NCI-H2227 treated with DMSO at 0.1 percent for 48 hours (cell line): ENCODE results near the gene SSC4D.
"Not testable (repeated sequence)": the region's sequence is repeated elsewhere in the genome, so short reads cannot be mapped to it uniquely, and the experiment has no call there.

Experiments used
- DNase-seq: peaks from one replicate; lab custom pipeline; 2025; lab: John Stamatoyannopoulos, UW

The SSC4D gene

DNA sequence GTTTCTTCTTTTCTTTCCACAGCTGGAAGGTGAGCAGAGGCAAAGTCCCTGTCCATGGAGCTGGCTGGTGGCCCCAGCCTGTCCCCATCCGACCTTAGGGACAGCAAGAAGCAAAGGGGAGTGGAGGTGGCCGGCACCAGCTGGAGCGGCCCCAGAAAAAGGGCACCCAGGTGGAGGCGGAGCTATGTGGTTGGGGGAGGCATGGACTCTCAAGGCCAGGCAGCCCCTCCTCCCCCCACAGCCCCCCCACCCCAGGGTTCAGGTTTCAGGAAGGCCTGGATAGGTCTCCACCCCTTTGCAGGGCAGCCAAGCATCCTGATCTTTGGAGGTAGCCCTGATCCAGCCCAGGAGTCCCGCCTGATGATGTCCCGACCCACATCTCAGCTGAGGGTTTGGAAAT is at the start of gene SSC4D:
TSS of gene SSC4D (minus strand) at position 161 of the 400 bp plus-strand sequence. CDS start 5,258 bp downstream, outside the sequence.
- DNase-seq = no peak

DNA sequence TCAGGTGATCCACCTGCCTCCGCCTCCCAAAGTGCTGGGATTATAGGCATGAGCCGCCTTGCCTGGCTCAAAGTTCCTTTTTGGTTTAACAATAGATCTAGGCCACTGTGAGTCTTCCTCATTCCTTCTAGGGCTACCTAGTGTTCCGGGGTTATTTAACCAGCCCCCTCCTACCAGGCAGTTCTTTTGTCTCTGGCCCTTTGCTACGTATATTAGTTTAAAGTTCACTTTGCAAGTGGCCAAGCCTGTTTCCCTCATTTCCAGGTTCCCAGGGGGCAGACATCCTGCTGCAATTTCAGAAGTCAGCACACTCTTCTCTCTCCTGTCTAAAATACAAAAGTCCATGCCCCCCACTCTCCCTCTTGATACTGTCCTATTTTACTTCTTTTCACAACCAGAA is 49.0 kb upstream of the SSC4D start:
- not testable (repeated sequence) for DNase-seq

DNA sequence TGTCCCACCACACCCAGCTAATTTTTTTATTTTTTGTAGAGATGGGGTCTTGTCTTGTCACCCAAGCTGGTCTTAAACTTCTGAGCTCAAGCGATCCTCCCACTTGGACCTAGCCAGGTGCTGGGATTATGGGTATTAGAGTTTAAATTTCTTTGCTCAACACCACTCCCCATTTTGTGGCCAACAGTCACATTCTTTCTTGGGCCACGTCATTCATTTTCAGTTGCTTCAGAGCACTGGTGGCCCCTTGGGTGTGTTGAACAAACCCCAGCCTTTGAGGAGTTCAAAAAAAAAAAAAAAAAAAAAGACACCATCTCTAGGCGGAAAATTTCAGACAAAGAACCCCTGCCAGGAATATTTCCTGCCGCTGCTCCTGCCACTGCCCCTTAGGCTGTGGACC is 47.5 kb upstream of the SSC4D start:
- DNase-seq = not testable (repeated sequence)

DNA sequence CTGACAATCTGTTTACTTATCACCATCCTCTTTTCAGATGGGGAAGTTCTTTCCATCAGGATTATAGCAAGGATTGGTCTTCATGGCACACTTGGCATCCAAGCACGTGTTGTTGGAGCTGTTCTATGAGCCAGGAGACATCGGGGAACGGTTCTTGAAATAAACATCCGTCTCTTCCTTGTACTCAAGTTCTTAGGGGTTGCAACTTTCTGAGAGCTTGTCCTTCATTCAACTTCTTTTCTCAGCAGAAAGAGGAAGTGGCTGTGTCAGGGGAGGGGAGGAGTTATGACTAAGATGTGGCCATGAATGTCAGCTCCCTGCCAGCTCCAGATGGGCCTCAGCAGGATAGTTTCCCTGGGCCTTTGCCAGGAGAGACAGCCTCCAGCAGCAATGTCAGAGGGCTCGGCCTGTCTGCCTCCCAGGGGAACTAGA is 36.1 kb upstream of the SSC4D start:
- DNase-seq = not testable (repeated sequence)

DNA sequence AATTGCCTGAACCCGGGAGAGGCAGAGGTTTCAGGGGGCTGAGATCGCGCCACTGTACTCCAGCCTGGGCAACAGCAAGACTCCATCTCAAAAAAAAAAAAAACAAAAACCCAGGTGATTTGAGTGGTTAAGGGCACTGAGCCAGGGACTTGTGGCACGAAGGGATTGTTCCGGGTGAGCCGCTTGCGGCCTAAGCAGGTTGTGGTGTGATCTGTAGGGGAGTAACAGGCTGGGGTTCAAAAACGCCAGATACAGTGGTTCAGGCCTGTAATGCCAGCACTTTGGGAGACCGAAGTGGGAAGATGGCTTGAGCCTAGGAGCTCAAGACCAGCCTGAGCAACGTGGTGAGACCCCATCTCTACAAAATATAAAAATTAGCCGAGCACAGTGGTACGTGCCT is 34.3 kb upstream of the SSC4D start:
- DNase-seq = not testable (repeated sequence)

DNA sequence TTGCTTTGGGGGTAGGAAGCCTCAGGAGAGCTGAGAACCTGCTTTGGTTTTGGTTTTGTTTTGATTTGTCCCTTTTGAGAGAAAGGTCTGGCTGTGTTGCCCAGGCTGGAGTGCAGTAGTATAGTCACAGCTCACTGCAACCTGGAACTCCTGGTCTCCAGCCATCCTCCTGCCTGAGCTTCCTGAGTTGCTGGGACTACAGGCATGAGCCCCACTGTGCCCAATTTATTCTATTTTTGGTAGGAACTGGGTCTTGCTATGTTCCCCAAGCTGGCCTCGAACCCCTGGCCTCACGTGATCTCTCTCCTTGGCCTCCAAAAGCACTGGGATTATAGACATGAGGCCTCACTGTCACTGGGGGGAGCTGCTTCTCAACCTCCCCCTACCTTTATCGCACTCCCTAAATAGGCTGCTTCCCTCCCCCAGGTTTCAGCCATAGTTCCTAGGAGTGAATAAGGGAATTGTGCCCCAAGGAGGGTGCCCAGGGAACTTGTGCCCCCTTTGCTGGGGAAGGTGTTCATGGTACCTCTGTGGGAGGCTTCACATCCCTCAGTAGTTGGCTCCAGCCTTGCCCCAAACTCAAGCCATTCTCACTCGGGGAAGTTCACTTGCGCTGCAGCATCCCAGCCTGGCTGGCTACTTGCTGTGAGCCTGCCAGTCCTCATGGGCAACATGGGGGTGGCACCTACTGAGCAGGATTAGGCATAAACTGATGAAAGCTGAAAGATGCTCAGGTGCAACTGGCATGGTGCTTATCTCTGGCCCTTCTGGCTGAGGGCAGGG is 33.4 kb upstream of the SSC4D start:
- DNase-seq = not testable (repeated sequence)

DNA sequence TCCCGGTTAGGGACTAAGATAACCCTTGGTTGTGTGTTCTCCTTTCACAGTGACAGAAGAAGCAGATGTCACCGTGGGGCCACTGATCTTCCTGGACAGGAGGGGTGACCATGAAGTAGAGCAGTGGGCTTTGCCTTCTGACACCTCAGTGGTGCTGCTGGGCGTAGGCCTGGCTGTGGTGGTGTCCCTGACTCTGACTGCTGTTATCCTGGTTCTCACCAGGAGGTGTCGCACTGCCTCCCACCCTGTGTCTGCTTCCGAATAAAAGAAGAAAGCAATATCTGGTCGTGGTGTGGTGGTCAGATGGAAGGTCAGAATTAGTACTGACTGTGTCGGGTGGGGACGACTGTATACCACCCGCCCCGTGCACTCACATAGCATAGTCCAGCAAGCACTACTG is 32.3 kb upstream of the SSC4D start:
- DNase-seq = not testable (repeated sequence)

DNA sequence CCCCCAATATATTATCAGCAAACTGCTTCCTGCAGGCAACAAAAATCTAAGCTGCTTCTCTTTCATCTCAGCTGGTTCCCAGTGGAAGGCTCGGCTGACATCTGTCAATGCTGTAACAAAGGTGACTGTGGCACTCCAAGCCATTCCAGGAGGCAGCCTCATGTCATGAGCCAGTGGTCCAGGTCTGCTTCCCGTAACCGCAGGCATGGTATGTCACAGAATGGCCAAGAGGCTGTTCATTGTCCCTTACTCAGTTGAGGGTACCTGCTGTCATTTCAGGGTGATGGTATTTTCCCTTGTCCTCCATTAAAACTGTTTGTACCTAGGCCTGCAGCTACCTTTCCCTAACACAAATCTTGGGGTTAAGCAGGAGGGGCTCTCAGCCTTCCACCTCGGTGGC is 30.9 kb upstream of the SSC4D start:
- not testable (repeated sequence) for DNase-seq

DNA sequence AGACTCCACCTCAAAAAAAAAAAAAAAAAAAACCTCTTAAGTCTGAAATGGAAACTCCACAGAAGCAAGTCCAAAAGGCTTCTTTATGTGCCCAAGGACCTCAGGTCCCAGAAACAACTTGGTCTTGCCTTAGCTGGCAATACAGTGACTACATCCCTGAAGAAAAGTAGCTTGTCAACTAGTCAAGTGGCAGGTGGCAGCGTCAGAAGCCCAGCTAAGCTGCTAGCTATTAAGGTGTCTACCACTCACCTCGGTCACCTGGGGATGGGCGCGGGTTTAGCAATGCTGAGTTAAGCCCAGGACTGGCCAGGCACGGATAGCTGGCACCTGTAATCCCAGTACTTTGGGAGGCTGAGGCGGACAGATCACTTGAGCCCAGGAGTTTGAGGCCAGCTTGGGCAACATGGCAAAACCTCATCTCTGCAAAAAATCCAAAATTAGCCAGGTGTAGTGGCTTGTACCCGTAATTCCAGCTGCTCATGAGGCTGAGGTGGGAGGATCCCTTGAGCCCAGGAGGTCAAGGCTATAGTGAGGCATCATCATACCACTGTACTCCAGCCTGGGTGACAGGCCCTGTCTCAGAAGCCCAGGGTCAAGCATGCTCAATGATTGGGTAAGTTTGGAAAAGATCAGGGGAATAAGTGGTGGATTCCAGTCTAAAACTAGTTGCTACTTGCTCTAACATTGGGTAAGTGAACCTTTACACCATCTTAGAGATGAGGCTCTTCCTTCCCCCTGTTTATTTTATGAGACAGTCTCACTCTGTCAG is 29.8 kb upstream of the SSC4D start:
- DNase-seq = not testable (repeated sequence)

DNA sequence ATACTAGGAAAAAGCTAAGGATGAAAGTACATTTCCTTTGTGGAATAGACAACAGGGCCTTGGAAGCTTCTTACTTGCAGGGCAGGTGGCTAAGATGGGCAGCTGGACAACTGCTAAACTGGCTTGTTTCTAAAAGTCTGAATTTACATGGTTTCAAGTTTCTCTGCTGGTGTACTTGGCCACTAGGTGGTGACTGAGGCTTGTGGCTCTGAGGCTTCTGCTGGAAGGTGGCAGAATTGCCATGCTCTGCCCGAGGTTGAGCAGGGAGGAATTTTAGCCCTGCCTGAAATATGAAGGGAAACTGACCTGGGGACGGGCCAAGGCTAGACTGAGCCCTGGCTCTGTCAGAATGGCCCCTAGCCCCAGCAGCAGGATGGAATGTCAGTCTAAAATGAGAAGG is 28.4 kb upstream of the SSC4D start:
- DNase-seq = peak; percentile 36

DNA sequence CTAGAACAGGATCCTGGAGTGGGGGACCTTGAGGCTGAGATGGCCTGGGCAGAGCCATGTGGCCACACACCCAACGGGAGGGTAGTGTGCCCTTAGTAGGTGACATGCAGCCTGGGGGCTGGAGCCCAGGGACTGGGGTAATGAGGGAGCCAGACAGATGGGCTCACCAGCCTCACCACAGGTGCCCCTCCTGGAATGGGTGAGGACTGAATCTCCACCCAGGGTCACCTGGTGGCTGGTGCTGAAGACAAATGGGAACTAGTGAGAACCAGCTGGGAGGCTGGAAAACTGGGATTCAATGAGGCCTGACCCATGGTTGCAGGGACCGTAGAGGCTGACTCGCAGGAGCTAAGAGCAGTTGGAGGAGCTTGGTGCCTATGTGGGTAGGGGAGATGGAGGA is 21.3 kb upstream of the SSC4D start:
- DNase-seq = no peak

DNA sequence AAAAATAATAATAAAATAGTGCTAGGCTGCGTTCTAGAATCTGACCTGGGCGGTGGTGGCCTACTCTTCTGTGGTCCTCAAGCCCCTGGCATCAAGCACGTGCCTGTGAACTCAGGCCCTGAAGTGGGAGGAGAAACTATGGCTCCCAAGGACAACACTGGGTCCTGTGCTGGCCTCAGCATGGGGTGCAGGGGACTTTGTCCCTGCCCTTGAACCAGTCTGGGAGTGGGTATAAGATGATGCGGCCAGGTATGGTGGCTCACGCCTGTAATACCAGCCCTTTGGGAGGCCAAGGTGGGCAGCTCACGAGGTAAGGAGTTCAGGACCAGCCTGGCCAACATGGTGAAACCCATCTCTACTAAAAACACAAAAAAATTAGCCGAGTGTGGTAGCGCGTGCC is 20.7 kb upstream of the SSC4D start:
- no peak for DNase-seq

DNA sequence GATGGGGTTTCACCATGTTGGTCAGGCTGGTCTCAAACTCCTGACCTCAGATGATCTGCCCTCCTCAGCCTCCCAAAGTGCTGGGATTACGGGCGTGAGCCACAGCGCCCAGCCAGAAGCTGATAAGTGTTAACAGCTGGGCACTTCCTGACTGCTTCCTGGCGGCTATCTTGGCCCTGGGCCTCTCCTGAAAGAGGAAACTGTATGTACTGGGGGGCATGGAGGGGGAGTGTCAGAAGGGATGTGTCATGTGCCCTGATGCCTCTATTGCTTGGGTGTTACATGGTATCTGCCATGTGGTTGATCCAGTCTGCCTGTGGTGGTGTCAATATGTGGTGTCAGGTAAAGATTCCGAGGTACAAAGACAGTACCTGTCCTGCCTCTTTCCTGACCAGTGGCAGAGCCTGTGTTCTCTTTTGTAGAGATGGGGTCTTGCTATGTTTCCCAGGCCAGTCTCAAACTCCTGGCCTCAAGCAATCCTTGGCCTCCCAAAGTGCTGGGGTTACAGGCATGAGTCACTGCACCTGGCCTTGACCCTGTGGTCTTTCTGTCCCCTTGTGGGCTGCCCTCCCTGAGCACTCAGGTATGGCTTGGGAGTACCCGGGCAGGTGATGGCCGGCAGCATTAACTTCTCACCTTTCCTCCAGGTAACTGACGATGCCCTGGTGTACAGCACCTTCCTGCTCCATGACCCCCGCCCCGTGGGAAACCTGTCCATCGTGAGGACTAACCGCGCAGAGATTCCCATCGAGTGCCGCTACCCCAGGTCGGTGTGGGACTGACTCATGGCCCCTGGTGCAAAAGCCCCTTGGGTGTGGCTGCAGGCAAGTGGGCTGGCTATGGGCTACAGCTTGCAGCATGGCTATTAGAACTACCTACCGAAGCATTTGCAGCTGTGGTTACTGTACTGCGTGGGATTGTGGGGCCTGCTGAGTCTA is 19.6 kb upstream of the SSC4D start:
- no peak for DNase-seq

DNA sequence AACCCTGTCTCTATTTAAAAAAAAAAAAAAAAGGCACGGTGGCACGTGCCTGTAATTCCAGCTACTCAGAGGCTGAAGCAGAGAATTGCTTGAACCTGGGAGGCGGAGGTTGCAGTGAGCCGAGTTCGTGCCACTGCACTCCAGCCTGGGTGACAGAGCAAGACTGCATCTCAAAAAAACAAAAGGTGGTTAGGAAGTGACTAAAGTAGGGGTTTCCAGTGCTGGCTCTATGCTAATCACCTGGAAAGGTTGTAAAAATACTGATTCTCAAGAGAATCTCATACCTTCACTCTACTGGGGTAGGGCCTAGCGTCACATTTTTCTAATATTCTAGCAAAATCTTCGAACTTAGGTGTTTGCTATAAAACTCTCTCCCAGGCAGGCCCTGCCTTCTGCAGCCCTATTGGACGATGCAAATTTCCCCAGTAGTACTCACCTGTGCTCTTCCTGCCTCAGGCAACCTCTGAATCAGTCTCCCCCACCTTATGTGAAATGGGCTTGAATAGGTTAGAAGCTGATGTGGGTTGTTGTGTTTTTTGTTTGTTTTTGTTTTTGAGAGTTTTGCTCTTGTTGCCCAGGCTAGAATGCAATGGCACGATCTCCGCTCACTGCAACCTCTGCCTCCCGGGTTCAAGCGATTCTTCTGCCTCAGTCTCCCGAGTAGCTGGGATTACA is 18.8 kb upstream of the SSC4D start:
- DNase-seq = no peak

DNA sequence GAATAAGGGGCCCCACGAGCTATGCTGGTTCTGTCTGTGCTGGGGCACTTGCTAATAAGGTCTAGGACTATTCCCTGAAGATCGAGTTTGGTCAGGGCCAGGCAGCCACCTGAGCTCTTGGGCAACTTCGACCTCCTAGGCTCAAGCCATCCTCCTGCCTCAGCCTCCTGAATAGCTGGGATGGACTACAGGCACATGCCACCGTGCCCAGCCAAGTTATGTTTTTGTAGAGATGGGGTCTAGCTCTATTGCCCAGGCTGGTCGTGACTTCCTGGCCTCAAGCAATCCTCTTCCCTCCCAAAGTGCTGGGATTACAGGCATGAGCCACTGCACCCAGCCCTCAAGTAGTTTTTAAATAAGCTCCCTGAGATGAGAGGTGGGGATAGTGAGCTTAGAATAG is 18.1 kb upstream of the SSC4D start:
- DNase-seq = no peak

DNA sequence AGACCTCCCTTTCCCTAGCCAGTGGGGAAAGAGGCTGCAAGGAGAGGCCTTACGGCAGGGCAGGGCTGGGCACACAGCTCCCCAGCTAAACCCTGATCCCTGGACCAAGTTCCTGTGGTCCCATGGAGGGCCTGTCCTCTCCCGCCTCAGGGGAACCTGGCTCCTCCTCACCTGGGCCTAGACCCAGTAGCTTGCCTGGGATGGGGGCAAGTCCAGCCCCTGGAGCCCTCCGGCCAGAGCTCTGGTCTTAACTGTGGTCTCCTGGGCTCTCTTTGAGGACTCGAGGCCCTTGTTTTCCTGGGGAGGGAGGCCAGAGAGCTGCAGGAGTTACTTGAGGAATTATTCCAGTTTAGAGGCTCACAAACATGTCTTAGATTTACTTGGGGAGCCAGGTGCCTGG is 16.7 kb upstream of the SSC4D start:
- no peak for DNase-seq

DNA sequence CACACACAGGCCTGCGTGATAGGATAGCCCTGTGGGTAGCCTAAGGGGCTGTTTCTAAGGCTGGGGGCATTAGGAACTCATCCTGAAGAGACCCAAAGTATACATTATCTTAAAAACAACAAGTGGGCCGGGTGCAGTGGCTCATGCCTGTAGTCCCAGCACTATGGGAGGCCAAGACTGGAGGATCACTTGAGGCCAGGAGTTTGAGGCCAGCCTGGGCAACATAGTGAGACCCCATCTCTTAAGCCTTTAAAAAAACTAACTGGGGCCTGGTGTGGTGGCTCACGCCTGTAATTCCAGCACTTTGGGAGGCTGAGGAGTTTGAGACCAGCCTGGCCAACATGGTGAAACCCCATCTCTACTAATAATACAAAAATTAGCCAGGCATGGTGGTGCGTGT is 16.1 kb upstream of the SSC4D start:
- not testable (repeated sequence) for DNase-seq

DNA sequence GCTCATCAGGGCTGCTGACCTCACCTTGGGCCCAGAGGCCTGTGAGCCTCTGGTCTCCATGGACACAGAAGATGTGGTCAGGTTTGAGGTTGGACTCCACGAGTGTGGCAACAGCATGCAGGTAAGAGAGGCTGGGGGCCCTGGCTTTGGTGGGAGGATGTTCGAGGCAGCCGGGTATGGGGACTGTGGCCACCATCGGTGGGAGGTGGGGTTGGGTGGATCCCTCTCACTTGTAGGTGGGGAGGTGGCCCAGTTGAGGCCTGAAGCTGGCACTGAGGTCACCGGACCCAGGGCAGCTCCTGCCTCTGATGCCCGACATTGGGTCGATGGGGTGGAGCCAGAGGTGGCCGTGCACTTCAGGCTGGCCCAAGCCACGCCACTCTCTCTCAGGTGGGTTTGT is 15.7 kb upstream of the SSC4D start:
- no peak for DNase-seq

DNA sequence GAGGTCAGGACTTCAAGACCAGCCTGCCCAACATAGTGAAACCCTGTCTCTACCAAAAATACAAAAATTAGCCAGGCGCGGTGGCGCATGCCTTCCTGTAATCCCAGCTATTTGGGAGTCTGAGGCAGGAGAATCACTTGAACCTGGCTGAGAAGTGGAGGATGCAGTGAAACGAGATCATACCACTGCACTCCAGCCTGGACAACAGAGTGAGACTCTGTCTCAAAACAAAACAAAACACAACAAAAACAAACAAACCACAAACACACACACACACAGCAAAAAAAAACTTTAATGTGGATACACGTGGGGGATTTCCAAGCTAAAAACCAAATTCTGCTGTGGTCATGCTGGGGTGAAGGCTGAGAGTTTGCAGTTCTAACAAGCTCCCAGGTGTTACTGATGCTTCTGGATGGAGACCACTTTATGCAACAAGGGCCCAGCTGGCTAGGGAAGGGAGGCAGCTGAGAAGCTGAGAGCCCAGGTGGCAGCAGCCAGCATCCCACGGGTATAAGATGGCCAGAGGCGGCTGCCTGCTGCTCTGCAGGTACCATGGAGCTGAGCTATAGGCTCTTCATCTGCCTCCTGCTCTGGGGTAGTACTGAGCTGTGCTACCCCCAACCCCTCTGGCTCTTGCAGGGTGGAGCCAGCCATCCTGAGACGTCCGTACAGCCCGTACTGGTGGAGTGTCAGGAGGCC is 15.1 kb upstream of the SSC4D start, which contains the start of gene ZP3:
TSS of gene ZP3 (plus strand) at position 538 of the 699 bp plus-strand sequence. CDS start at position 553, 15 bp downstream.
- no peak for DNase-seq

DNA sequence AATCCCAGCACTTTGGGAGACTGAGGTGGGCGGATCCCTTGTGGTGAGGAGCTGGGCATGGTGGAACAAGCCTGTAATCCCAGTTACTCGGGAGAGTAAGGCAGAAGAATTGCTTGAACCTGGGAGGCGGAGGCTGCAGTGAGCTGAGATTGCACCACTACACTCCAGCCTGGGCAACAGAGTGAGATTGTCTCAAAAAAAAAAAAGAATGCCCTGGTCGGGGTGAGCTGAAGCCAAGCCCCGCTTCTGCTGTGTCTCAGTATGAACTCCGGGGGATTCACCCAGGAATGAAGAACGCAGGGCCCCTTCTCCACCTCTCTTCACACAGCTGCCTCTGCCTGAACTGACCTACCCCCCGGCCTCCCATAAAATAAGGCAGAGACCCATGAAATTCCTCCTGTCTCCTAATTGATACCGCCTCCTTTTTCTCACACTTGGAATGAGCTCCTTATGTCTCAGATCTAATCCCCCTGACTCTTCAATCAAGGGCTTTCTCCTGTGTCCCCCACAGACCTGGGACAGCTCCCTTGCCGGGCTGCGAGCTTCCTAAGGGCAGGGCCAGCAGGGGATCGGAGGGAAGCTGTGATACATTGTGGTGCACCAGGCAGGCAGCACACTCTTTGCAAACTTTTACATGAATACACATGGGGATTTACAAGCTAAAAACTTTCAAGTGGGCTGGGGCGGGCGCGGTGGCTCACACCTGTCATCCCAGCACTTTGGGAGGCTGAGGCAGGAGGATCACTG is 14.3 kb upstream of the SSC4D start:
- DNase-seq = no peak
